NK-92 (cell line): ENCODE results near the gene ATG16L1.
A peak's percentile ranks its signal among the peaks of the same experiment; 100 is the strongest.

Source experiments
- DNase-seq: peaks from one replicate; lab custom pipeline; 2025; ENCODE audit not compliant: unreplicated experiment; lab: John Stamatoyannopoulos, UW

Gene ATG16L1

DNA sequence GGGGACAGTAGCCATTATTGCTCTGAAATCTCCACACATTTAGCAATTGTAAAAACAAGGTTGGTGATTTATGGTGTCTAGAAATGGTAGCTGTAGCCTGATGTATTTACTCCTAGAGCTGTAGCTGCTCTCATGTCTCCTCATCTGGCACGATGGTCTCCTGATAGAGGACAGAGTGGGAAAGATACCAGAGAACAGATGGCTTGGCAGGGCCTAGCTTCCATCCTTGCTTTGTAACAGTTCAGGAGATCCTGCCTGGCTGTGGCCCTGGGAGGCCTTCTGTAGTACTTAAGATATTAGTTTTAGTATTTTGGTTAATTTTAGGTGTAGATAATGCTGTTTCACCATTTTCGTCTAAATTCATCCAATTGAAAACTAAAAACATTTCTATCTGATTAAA, 6.7 kb downstream of the ATG16L1 start:
- no peak for DNase-seq

DNA sequence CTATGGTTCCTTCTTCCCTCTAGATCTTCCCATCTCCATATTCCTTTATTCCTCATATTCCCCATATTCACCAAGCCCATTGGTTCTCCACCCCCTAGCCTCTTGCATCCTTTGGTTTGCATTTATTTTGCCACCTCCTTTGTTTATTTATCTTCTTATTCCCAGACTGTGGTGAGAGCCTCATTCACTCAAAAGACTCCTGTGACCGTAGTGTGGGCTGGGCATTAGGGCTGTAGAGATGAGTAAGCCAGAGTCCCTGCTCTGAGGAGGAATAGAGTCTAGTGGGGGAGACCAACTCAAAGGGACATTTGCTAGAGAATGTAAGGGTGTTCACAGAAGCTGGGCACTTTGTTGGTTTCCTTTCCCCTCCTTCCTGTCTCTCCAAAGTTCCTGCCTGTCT, 8.3 kb downstream of the ATG16L1 start:
- no peak for DNase-seq

DNA sequence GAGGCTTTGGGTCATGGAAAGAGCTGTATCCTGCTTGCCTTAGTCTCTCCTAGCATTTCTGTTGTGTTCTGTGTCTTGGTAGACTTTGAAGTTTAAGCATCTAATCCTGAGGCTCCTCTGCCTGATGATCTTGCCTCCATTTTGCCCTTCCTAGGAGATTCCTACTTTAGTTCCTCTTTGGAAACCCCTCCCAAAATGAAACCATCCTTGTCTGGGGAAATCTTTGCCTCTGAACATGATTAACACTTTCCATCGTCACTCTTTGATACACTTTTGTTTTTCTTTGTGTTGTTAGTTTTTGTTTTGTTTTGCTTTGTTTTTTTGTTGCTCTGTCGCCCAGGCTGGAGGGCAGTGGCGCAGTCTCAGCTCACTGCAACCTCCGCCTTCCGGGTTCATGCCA, 9.2 kb downstream of the ATG16L1 start:
- DNase-seq: no peak

DNA sequence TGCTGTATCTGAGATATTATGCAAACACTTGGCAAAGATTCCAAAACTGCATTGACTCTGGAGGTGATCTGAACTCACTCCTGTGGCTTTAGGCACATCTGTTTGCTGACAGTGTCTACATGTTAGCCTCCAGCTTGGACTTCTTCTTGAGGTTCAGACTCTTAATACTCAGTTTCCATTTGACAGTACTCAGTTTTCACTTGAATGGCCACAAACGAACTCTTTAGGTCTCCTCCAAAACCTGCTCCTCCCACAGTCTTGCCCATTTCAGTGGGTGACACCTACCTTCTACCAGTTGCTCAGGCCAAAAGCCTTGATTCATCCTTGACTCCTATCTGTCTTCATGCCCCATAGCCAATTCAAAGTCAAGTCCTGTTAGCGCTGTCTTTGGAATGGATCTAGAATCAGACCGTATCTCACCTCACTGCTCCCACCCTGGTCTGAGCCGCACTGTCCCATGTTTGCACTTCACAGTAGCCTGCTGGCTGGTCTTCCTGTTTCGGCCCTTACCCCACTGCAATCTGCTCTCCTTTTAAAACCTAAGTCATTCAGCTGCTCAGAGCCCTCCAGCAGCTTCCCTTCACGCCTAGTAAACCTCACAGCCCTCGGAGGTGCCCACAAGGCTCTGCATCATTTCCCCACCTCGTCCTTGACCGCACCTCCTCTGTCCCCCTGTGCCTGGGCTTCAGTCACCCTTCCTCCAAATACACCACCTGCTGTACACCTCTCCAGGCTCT, 10.5 kb downstream of the ATG16L1 start:
- DNase-seq: no peak

DNA sequence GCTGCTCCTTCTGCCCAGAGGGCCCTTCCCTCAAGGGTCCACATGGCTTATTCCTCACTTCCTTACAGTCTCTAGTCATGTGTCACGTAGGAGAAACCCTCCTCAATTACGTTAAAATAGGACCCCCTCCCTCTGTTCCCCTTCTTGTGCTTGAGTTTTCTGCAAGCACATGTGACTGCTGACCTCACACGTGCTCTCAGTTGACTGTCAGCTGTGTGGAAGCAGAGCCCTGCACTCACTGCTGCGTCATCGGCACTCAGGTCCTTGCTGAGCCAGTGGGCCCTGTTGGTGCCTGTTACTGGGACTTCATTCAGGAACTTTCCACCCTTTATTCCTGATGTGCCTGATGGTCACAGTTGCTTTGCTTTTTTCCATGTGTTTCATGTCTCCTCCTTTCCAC, 11.1 kb downstream of the ATG16L1 start:
- no peak for DNase-seq

DNA sequence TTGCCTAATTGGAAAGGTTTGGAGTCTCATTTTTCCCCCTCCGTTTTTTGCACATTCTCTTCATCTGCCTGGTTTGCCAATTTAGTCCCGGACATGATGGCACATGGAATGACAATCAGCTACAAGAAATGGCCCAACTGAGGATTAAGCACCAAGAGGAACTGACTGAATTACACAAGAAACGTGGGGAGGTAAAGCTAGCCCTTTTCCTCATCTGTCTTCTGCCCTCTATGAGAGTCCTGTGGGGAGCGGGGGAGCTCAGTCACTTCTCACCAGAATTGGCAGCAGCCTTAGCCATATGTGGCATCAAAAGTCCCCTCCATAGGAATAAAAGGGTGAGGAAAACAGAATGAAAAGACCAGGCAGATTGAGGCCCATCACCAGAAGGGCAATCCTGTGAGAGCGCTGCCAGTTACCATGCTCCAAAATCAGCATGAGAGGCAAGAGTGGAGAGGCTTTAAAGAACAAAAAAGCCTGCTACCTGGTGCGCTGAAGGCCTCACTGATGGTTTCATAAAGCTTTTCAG, 11.6 kb downstream of the ATG16L1 start:
- DNase-seq: no peak

DNA sequence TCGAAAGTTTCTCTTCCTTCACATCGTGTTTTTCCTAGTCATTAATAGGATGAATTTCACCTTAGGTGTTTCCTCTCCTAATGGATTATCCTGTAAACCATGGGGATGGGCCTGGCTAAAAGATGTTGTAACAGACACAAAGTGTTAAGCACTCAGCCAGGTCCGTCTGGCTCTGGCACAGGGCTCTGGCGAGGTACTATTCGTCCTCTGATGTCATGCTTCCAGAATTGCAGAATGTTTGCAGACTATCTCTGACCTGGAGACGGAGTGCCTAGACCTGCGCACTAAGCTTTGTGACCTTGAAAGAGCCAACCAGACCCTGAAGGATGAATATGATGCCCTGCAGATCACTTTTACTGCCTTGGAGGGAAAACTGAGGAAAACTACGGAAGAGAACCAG, 13.2 kb downstream of the ATG16L1 start:
- no peak for DNase-seq

DNA sequence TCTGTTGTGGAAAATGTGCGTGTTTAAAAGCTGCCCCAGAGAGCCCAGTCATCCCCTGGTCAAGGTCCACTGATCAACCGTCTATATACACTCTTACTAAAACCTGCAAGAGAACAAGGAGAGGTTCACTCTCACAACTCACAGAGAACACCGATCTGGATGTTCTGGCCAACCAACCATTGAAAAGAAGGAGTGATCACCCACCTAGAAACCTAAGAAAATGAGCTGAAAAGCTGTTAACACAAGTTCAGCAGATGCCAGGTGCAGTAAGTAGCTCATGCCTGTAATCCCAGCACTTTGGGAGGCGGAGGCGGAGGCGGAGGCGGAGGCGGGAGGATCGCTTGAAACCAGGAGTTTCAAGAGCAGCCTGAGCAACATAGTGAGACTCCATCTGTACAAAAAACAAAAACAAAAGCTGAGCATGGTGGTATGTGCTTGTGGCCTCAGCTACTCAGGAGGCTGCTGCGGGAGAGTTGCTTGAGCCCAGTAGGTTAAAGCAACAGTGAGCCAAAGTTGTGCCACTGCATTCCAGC, 14.5 kb downstream of the ATG16L1 start:
- no peak for DNase-seq

DNA sequence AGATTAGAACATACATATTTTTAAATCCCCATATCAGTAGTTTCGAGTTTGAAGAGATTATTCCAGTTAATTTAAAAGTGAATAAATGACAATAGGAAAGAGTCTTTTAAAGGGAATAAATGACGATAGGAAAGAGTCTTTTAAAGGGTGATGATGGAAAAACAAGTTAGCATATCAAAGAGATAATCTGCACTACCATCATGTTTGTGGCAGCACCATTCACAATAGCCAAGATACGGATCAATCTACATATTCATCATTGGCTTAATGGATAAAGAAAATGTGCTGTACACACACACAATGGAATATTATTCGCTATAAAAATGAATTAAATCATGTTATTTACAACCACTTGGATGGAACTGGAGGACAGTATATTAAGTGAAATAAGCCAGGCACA, 15.0 kb downstream of the ATG16L1 start:
- DNase-seq: no peak

DNA sequence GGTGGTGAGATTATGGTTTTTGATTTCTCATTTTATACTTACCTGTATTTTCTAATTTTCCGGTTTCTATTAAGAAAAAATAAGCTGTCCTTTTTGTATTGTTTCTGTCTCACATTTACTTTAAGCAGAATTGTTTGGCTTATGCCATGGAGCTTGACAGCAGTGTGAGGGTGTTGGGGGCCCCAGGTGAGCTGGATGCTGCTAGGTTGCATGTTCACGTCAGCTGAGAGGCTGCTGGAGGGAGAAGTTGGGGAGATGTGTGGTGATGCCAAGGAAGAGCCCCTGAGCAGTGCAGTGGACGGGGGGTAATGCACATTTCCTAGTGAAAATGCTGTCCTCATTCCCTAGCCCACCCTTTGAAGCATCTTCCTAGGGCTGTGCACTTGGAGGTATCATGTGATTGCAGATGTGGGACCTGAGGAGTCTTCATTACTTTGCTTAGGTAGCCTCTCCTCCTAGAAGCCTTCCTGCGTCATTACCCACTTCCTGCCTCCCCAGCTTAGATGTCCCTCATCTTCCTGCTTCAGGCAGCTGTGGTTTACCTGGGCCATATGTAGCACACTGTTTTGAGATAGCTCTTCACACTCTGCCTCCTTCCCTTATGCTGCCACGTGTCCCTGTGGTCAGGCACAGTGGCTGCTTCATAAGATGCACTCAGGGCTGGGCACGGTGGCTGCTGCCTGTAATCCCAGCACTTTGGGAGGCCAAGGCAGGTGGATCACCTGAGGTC, 16.2 kb downstream of the ATG16L1 start:
- DNase-seq: peak; percentile 24

DNA sequence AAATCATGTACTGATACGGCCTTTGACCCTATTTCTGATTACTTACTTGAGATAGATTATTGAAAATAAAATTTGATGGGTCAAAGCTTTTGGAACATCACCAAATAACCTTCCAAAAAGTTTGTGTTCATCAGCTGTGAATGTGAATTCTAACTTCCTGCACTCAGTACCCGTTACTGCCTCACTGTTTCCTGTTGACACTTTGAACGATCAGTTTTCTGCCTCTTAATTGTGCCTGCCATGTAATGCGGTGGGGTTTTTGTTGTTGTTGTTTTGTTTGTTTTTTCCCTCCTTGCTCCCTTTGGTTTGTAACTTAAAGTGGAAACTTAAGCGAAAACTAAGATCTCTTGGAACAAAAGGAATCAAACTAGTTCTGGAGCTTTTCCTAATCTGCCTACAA, 18.9 kb downstream of the ATG16L1 start:
- DNase-seq: no peak

DNA sequence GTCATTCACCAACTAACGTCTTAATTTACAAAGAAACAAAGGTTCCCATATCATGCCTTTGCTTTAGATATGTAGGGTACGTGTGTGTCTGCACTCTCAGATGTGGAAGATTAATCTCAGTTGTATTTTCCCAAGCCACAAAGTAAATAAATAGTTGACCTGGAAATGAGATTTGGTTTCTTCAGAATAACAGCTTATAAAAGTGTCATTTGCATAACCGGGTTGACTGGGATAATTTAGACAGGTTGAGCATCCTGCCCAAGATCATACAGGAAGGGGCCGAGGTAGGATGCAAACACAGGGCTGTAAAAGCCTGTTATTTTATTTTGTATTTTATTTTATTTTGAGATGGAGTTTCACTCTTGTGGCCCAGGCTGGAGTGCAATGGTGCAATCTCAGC, 19.5 kb downstream of the ATG16L1 start:
- DNase-seq: no peak

DNA sequence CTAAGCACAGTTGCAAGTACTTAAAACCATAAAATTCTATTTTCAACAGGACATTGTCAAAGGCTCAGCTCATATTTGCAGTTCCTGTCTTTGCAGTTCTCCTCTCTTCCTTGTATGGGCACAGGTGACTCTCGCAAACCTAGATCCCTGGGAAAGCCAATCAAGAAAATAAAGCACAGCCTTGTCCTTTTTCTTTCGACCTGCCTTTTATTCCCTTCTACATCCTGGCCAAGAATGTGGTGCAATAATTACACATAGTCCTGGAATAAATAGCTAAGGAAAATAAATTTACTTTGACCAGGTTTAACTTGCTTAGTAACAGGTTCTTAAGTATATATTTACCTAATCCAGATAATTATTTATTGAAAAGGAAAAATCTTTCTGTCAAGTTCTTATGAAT, 20.2 kb downstream of the ATG16L1 start:
- DNase-seq: no peak

DNA sequence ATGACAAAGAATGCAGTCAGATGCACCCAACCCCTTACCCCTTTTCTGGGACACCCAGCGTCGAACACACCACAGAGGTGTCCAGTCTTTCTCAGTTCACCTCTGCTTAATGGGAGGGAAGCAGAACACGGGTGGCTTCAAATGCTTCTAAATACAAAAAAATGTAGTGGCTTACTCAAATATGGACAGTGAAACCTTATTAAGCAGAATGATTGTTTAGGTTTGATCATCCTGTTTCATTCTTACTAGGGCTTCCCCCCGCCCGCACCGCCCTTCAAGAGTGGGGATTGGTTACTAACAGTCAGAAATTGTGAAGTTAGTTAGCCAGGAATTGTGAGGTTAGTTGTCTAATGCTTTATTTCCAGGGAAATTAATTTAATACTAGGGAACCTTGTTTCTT, 21.6 kb downstream of the ATG16L1 start:
- no peak for DNase-seq

DNA sequence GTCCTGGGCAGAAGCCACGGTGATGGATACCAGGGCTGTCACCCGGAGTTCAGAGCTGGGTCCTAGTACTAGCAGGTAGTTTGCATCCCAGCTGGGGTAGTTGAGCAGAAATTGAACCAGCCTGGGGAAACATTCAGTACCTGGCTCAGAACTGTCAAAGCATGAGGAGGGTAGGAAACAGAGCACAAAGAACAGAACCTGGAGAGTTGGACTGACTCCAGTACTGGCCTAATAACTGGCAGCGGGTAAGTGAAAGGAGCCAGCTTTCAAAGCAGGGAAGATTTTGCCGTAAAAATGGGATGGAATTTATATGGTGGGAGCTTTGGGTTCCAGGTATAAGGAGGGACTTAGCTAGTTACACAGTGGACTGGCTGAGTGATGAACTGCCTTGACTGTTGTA, 23.8 kb downstream of the ATG16L1 start:
- no peak for DNase-seq

DNA sequence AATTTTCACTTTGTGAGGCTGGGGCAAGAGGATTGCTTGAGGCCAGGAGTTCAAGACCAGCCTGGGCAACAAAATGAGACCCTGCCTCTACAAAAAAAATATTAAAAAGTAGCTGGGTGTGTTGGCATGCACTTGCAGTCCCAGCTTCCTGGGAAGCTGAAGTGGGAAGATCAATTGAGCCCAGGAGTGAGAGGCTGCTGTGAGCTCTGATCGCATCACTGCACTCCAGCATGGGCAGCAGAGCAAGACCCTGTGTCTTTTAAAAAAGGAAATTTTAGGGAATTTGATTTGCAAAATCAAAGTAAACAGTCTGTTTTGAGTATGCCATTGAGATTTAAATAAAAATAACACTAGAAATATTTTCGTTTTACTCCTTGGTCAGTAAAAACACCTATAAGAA, 27.4 kb downstream of the ATG16L1 start:
- no peak for DNase-seq

DNA sequence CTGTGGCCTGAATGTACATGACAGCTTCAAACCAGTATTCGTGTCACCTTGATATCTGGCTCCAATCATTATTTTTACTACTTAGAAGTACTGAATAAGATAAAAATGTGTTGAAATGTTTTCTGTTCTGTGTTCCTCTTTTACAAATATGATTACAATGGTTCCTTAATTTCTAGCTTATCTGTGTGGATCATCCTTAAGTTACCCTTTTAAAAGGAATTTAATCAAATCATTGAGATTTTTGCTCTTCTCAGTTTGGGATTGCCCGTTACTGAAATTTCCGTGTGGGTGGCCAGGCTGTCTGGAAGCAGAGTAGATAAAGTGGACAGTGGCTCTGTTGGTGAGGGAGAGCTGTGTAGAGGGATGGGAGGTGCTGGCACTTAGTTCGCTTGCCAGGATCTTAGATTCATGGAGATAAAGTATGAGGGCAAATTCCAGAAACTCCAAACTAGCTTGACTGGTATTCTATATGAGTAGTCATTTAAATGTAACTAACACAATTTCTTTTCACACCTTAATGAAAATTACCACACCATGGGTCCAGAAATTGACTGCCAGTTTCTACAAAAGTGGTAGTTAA, 28.7 kb downstream of the ATG16L1 start:
- no peak for DNase-seq

DNA sequence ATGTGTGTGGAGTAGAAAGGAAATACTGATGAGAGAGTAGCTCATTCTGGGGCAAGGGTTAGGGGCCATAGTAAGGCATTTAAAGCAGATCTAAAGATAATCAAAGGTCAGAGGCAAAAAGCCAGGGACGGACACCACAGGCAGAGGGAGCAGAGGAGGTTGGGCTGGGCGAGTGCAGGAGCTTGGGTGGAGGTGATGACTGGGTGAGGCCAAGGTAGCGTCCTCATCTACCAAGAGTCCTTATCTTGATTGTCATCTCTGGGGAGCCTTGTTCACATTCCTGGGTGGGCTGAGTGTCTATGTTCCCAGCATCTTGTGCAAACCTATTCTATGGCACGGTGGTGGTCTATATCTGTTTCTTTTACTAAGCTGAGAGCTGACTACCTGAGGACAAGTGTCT, 30.1 kb downstream of the ATG16L1 start:
- DNase-seq: no peak

DNA sequence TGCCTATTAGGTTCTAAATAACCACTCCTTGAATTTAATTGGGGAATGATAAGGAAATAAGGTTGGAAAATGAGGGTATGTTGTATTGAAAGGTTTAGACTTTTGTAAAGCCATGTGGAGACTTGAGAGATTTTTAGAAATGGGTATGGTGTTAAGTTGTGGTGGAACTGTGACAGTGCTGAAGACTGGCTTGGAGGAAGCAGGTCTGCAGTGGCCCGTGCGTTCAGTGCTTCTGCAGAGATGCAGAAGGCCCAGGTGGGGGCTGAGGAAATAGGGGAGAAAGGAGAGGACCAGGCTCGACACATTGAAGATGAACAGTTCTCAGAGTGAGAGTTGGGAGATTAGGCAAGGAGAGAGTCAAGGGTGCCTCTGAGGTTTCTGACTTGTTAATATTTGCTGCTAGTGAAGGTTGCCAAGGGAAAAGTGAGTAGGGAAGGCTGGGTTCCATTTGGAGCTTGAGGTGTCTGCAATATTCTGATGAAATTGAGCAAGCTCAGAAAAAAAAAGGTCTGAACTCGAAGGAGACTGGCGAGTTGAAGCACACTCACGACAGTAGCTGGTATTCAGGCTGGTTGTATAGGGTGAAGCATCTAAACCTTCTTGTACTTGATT, 30.6 kb downstream of the ATG16L1 start:
- no peak for DNase-seq

DNA sequence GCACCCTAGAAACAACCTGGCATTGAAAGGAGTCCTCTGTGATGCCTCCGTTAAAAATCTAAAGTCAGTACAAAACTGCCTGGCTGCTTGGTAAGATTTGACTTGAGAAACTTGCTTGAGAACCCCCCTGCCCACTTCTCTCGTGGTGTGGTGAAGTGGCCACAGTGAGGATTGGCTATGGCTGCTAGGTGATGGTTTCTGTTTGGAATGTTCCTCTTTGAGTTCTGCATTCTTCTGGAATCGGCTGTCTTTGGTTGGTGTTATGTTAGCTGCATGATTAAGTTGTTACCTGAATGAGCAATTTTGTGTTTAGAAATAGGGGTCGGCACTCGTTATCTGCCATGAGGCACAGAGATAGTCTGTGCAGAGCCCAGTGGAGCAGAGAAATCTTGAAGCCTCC, 34.4 kb downstream of the ATG16L1 start:
- no peak for DNase-seq

DNA sequence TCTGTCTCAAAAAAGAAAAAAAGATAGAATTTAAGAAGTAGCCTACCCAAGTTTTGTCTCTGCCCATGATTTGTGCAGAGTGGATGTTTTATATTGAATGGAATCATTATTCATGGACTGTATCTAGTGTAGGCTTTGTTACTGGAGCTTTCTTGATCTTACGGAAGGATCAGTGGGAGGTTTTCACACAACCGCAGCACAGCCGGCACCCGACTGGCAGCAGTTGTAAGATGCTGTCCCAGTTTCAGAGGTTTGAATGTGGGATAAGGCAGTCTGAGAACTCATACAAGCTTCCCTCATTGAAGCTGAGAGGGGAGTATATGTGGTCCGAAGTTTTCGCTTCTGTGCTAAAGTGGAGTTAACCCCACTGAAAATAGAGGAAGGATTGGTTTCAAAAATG, 36.4 kb downstream of the ATG16L1 start:
- no peak for DNase-seq

DNA sequence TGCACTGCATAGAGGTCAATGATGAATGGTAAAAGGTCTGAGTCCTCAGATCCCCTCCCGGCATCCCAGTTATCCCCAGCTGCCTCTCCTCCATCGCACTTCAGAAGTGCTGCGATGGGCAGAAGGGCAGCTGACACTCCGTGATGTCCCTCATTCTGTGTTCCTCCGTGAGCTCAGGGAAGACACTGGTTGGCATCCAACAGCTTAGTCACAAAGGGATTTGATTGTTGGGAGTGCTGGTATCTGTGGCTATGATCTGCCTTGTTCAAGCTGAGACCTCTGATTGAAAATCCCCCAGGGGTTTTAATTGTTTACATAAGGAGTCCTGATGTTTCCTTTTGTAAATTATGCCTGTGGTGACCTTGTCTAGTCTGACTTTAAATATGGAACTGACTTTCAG, 37.2 kb downstream of the ATG16L1 start:
- DNase-seq: no peak
